GM19043 (cell line): ENCODE measurements around the gene PLCXD1.
"Not testable (repeated sequence)": the region's sequence is repeated elsewhere in the genome, so short reads cannot be mapped to it uniquely, and the experiment has no call there.

ENCODE experiments used
- ATAC-seq: cut with Tn5 transposase; IDR thresholded peaks from one replicate; pipeline ENCODE4 v1.9.1; 2021; ENCODE audit warnings: low read depth; ENCODE audit not compliant: unreplicated experiment

The PLCXD1 gene

GRCh38 chrX:262381-262909, 18.7 kb upstream of the PLCXD1 start:
- peak; percentile 81 for ATAC-seq

DNA sequence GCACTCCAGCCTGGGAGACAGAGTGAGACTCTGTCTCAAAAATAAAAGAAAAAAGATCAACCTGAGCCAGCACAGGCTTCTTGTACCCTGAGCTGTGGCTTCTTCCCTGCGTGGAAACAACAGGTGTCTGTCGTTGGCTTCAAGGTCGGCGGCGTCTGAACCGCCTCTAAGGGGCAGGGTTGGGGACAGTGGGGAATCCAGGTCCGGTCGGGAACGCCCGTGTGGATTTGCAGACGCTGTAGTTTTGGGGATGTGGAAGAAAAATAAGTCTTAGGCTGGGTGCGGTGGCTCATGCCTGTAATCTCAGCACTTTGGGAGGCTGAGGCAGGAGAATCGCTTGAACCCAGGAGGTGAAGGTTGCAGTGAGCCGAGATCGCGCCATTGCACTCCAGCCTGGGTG, 17.2 kb upstream of the PLCXD1 start:
- not testable (repeated sequence) for ATAC-seq

DNA sequence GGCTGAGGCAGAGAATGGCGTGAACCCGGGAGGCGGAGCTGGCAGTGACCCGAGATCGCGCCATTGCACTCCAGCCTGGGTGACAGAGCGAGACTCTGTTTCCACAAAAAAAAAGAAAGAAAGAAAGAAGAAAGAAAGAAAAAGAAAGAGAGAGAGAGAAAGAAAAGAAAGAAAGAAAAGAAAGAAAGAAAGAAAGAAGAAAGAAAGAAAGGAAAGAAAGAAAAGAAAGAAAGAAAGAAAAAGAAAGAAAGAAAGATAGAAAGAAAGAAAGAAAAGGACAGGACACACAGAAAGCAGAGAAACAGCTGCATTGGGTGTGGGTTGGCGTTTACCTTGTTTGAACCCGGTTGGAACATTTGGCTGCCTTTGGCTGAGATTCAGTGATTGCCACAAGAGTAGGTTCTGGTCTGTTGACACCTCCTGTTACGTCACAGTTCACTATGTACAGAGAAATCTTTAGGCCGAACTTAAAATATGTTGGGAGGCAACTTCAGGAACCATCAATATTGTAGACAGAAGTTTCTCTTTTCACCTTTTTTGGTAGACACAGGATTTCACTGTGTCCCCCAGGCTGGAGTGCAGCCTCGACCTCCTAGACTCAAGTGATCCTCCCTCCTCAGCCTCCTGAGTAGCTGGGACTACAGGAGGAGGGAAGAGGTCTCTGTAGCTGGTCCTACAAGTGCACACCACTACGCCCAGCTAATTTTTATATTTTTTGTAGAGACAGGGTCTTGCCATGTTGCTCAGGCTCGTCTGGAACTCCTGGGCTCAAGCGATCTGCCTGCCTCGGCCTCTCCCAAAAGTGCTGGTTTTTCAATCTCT, 16.3 kb upstream of the PLCXD1 start:
- ATAC-seq = no peak

- ATAC-seq = no peak
Measured at GRCh38 chrX:265502-265901, 15.7 kb upstream of the PLCXD1 start.

DNA sequence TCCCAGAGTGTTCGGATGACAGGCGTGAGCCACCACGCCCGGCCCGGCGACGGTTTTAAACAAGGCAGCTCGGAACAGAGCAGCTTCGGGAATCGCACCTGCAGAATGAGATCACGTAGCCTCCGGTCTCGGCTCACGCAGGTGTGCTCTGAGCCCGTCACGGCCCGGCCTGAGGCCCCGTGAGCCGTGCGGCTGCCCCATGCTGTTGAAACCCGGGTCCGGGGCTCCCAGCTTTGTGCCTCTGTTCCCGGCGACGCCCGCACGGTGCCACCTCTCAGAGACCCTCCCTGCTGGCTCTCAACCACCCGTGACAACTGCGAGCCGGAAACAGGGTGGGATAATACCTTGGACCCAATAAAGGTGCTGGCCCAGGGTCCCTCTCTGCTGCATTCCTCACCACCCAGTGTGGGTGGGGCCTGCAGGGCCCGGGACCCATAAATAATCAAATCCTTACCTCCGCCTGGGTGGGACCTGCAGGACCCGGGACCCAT, 13.4 kb upstream of the PLCXD1 start:
- no peak for ATAC-seq

DNA sequence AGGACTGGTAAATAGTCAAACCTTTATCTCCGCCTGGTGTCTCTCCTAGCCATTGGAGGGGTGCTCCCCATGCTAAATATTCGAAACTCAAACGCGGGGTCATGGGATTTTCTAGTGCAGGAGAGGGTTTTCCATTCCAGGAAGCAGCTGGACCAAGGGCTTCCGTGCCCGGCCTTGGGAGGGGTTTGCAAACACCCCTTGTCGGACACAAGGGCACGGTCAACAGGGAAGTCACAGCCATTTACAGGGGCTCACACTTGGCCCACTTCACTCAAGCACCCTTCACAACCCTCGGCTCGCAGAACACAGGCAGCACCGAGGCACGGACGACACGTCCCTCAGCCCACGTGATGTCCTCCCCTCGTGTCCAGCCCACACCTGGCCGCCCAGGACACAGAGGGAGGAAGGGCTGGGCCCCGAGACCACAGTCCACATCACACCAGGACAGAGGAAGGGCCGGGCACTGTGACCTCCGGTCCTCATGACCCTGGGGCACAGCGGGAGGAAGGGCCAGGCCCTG, 10.3 kb upstream of the PLCXD1 start:
- ATAC-seq = no peak

DNA sequence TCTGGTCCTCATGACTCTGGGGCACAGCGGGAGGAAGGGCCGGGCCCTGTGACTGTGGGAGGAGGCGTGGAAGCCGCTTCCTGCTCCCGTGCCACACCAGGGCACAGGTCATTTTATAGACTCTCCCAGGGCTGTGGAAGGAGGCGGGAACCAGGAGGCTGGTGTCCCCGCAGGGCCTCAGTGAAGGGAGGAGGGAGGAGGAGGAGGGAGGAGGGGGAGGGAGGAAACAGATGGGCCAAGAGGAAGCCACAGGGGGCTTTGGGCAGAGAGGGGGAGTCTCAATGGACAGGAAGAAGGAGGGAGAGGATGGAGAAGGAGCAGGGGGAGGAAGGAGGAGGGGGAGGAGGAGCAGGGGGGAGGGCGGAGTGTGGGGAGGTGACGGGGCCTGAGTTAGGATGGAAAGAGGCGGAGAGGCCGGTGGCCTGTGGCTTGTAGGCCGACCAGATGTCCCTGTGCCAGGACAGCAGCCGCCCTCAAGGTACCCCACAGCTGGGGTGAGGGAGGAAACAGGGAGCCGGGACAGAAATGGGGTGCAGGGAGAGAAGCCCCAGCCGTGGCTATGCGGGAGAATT, 6.2 kb upstream of the PLCXD1 start:
- no peak for ATAC-seq

GRCh38 chrX:275476-275966, 5.7 kb upstream of the PLCXD1 start:
- ATAC-seq = no peak

GRCh38 chrX:275967-276580, 5.1 kb upstream of the PLCXD1 start:
- ATAC-seq = peak; percentile 79

GRCh38 chrX:276581-277201, 4.5 kb upstream of the PLCXD1 start:
- ATAC-seq = peak; percentile 25

DNA sequence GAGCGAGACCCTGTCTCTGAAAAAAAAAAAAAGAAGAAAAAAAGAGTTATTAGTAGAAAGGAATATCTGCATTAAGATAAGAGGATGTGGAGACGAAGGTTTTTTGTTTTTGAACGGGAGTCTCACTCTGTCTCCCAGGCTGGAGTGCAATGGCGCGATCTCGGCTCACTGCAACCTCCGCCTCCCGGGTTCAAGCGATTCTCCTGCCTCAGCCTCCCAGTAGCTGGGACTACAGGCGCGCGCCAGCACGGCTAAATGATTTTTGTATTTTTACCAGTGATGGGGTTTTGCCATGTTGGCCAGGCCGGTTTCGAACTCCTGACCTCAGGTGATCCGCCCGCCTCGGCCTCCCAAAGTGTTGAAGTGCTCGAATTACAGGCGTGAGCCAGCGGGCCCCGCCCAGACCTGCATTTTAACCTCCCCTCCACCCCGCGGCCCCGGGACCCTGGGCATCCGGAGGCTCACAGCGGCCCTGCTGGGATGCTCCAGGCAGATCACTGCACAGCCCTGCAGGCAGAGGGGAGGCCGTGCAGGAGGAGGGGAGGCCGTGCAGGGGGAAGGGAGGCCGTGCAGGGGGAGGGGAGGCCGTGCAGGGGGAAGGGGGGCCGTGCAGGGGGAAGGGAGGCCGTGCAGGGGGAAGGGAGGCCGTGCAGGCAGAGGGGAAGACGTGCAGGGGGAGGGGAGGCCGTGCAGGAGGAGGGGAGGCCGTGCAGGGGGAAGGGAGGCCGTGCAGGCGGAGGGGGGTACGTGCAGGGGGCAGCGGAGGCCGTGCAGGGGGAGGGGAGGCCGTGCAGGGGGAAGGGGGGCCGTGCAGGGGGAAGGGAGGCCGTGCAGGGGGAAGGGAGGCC, 1.2 kb upstream of the PLCXD1 start:
- ATAC-seq = not testable (repeated sequence)

GRCh38 chrX:280722-281121, 459 bp upstream of the PLCXD1 start:
- ATAC-seq = not testable (repeated sequence)

DNA sequence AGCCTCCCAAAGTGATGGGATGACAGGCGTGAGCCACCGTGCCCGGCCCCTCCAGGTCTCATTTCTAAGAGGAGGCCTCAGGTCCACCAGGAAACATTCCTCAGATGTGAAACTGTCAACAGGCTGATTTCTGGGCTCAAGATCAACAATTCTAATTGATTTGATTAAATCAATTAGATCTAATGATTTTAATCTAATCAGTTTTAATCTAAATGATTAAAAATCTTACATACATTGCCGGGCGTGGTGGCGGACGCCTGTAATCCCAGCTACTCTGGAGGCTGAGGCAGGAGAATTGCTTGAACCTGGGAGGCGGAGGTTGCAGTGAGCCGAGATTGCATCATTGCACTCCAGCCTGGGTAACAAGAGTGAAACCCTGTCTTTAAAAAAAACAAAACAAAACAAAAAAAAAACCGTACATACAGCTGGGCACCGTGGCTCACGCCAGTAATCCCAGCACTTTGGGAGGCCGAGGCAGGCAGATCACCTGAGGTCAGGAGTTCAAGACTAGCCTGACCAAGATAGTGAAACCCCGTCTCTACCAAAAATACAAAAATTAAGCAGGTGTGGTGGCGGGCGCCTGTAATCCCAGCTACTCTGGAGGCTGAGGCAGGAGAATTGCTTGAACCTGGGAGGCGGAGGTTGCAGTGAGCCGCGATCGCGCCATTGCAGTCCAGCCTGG, 960 bp downstream of the PLCXD1 start:
- ATAC-seq = not testable (repeated sequence)

DNA sequence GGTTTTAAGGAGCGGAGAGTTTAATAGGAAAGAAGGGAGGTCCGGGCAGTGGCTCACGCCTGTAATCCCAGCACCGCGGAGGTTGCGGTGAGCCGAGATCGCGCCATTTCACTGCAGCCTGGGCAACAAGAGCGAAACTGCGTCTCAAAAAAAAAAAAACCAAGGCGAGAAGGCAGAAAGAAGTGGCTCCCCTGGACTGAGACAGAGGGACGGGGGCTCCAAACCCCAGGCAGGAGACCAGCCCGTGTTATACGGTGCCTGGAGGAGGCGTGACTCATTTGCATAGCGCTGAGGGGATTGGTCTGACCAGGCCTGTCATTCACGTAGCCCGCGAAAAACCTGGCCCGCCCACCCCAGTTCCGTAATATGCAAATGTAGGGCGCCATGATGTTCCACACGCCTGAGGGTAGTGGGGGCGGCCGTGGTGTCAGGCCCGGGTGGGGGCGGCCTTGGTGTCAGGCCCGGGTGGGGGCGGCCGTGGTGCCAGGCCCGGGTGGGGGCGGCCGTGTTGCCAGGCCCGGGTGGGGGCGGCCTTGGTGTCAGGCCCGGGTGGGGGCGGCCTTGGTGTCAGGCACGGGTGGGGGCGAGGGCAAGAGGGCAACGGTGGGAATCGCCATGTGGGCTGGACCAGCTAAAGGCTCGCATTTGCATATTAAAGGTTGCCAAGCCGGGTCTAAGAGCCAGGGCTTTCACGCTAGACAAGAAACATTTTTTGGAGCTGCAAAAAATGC, 2.1 kb downstream of the PLCXD1 start:
- ATAC-seq = peak; percentile 97

- ATAC-seq = no peak
Measured at GRCh38 chrX:285076-285677, 4.0 kb downstream of the PLCXD1 start.

DNA sequence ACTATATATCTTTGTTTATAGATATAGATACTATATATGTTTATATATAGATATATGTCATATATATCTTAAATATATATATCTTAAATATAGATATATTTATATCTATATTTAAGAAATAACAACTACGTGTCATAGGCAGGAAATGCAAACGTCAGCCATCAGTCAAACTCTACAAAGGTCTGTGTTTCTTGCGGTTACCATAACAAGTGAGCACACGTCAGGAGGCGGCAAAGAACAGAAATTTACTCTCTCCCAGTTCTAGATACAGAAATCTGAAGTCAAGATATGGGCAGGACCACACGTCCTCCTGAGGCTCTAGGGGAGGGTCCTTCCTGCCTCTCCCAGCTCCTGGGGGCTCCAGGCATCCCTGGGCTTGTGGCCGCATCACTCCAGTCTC, 6.5 kb downstream of the PLCXD1 start:
- ATAC-seq = no peak

GRCh38 chrX:288561-288991, 7.4 kb downstream of the PLCXD1 start:
- no peak for ATAC-seq
